GM21619 (cell line): Measurements from ENCODE around the gene MUC5B.
"Not testable (repeated sequence)": the region's sequence is repeated elsewhere in the genome, so short reads cannot be mapped to it uniquely, and the experiment has no call there.

Experiments
- ATAC-seq: cut with Tn5 transposase; IDR thresholded peaks from one replicate; pipeline ENCODE4 v1.9.1; 2021; ENCODE audit not compliant: unreplicated experiment

MUC5B gene

GRCh38 chr11:1260620-1261019 lies 37.8 kb downstream of the MUC5B start:
- no peak for ATAC-seq

- ATAC-seq: no peak
Observed at GRCh38 chr11:1261241-1262071, 38.6 kb downstream of the MUC5B start.

- ATAC-seq: peak; percentile 92
Observed at GRCh38 chr11:1262172-1263006, 39.5 kb downstream of the MUC5B start.

GRCh38 chr11:1263010-1263409 lies 40.1 kb downstream of the MUC5B start:
- ATAC-seq: peak; percentile 24

GRCh38 chr11:1264444-1264843 lies 41.6 kb downstream of the MUC5B start:
- ATAC-seq: not testable (repeated sequence)

GRCh38 chr11:1265480-1265879 lies 42.6 kb downstream of the MUC5B start:
- ATAC-seq: not testable (repeated sequence)

GRCh38 chr11:1266976-1267375 lies 44.1 kb downstream of the MUC5B start:
- not testable (repeated sequence) for ATAC-seq

GRCh38 chr11:1267441-1268100 lies 44.7 kb downstream of the MUC5B start:
- ATAC-seq: no peak

- no peak for ATAC-seq
Observed at GRCh38 chr11:1269957-1270356, 47.1 kb downstream of the MUC5B start.

- no peak for ATAC-seq
Observed at GRCh38 chr11:1270476-1270875, 47.6 kb downstream of the MUC5B start.

- no peak for ATAC-seq
Observed at GRCh38 chr11:1271002-1271401, 48.1 kb downstream of the MUC5B start.

GRCh38 chr11:1271406-1271805 lies 48.5 kb downstream of the MUC5B start:
- no peak for ATAC-seq

- no peak for ATAC-seq
Observed at GRCh38 chr11:1271927-1272326, 49.1 kb downstream of the MUC5B start.

GRCh38 chr11:1272531-1272930 lies 49.7 kb downstream of the MUC5B start:
- ATAC-seq: no peak

GRCh38 chr11:1274501-1274900 lies 51.6 kb downstream of the MUC5B start:
- no peak for ATAC-seq

- ATAC-seq: no peak
Observed at GRCh38 chr11:1275021-1275420, 52.2 kb downstream of the MUC5B start.

- ATAC-seq: no peak
Observed at GRCh38 chr11:1276041-1276790, 53.4 kb downstream of the MUC5B start.

GRCh38 chr11:1276866-1277615 lies 54.2 kb downstream of the MUC5B start:
- no peak for ATAC-seq

GRCh38 chr11:1277936-1278512 lies 55.2 kb downstream of the MUC5B start:
- no peak for ATAC-seq
